Ovary (tissue), 9 donors: ENCODE measurements around the gene IQSEC1. TPM values are rescaled to one million over a fixed set of nuclear protein-coding genes. Genes with fewer than 3 reads are reported as not detected.

Experiments
- DNase-seq, 5 donors: peaks; one replicate each; pipeline ENCODE4 v3.0.0-alpha.2; 2019 to 2020
- H3K27ac ChIP-seq, 2 donors: fragments of 200-600 bp; one replicate each; pipeline versions ENCODE4 v1.5.1 to v1.8.0; 2019 to 2022
- H3K27me3 ChIP-seq: fragments of 200-600 bp; one replicate; pipeline ENCODE4 v1.8.0; 2022
- H3K36me3 ChIP-seq: fragments of 200-600 bp; sonication (generic); one replicate; pipeline ENCODE4 v1.5.1; 2019
- H3K4me1 ChIP-seq: one replicate; pipeline ENCODE4 v1.8.1; 2013; ENCODE audit warnings: mild to moderate bottlenecking, moderate library complexity; ENCODE audit not compliant: insufficient read depth
- H3K4me3 ChIP-seq: fragments of 200-600 bp; sonication (generic); one replicate; pipeline ENCODE4 v1.5.1; 2017
- H3K9me3 ChIP-seq, 2 donors: fragments of 200-600 bp in 1 of 2; sonication (generic) in 1 of 2; one replicate each; pipeline versions ENCODE4 v1.5.1 to v1.8.1; 2013 to 2019; ENCODE audit warnings: mild to moderate bottlenecking in 1 of 2, moderate library complexity in 1 of 2
- CTCF ChIP-seq, 3 donors: fragments of 450-650 bp in 2 of 3; fragments of 200-600 bp in 1 of 3; IDR thresholded peaks; one replicate each; pipeline versions ENCODE4 v1.5.1 to v1.8.0; 2016 to 2022; ENCODE audit warnings: antibody characterized with exemption in 3 of 3, mild to moderate bottlenecking in 1 of 3
- EP300 ChIP-seq: sonication (generic); formaldehyde crosslinking; IDR thresholded peaks from one replicate; pipeline ENCODE4 v1.6.1; 2017; ENCODE audit warnings: antibody characterized with exemption
- POLR2A ChIP-seq: fragments of 450-650 bp; IDR thresholded peaks from one replicate; pipeline ENCODE4 v1.6.1; 2017; ENCODE audit warnings: antibody characterized with exemption, mild to moderate bottlenecking, moderate library complexity
- WGBS, 3 donors: extraction: QIAGEN DNeasy Blood & Tissue Kit in 1 of 3; methylation state at CpG; one replicate each; pipeline versions ENCODE4 v1.1.5 to v1.1.7; 2013 to 2017; 5-methylcytosine and 5-hydroxymethylcytosine counted together
- intact Hi-C, 4 donors: fragments of 100-400 bp; cut with DNase I; formaldehyde crosslinking; loops; one replicate each; pipeline versions ENCODE4 v1.11.0 to v1.15.1; 2022 to 2023
- polyA plus RNA-seq, 2 donors: library from polyadenylated mRNA; stranded (reverse); fragments of 200-250 nt in 1 of 2; fragments of 350-450 nt in 1 of 2; fragmentation: Illumina TruSeq in 1 of 2; extraction: RNeasy Lipid Tissue Mini Kit (QIAGEN cat#74804) in 1 of 2; gene quantifications; one replicate each; pipeline ENCODE4 v1.2.3, GENCODE V29; 2013 to 2014
- total RNA-seq, 7 donors: library from RNA; depleted of rRNA in 2 of 7; stranded (reverse); fragments of >200 nt in 2 of 7; fragmentation: NEBNext Ultra II Directional in 3 of 7; extraction: Animal tissue kit (Norgen Biotek cat#: 25700) in 3 of 7; gene quantifications; one replicate each; pipeline versions ENCODE4 v1.1.0 to v1.2.4, GENCODE V29; 2016 to 2023
- donor health status: DM: no; HTN: no; CAD: no; lungs with moderate emphysema.
- donor health status: DM: no; HTN: no; CAD: no.
- donor health status: Bipolar disorder and iron deficiency.
- donor health status: DM: yes; HTN: yes; CAD: no.
- donor health status: DM: no; HTN: no; CAD: no.
- donor health status: DM: yes; HTN: yes; CAD: no.

IQSEC1 gene
- total and polyA plus RNA-seq, 9 donors, result 20.9 to 55.4 (median 45.1) TPM

- TF ChIP-seq EP300 (no peak), POLR2A (no peak), CTCF (IDR thresholded peaks at IDR 0.05) (no peak)
- WGBS, 3 donors, result 83 to 87% (median 86%) methylated on average over 6 to 7 of the region's 7 CpGs
- intact Hi-C loops, result loop anchor here in 1 of 4 donors (1.0 kb wide), 1 partner anchor 48 kb away; no protein-coding TSS in a partner anchor
- no peak for DNase-seq
- Histone ChIP-seq H3K4me1 (no peaks in the 10 kb centered on the region), H3K27me3 (no peaks in the 10 kb centered on the region), H3K4me3 (no peak overlapping the region), H3K9me3 (no peaks in the 10 kb centered on the region), H3K36me3 (no peaks in the 10 kb centered on the region), H3K27ac (no peak overlapping the region)
Observed at GRCh38 chr3:12926660-12927059, 146.6 kb downstream of the IQSEC1 start.

GRCh38 chr3:12925648-12926047 lies 147.6 kb downstream of the IQSEC1 start:
- TF ChIP-seq EP300 (no peak), POLR2A (no peak), CTCF (IDR thresholded peaks at IDR 0.05) (no peak)

GRCh38 chr3:12924437-12924836 lies 148.8 kb downstream of the IQSEC1 start:
- Histone ChIP-seq H3K9me3 (no peaks in the 10 kb centered on the region), H3K27ac (no peak overlapping the region), H3K27me3 (no peaks in the 10 kb centered on the region), H3K4me3 (no peak overlapping the region), H3K4me1 (no peaks in the 10 kb centered on the region), H3K36me3 (no peaks in the 10 kb centered on the region)
- 86 to 90% (median 89%) methylated on average over 22 of the region's 22 CpGs for WGBS, 3 donors
- no peak for DNase-seq
- TF ChIP-seq POLR2A (no peak), EP300 (no peak), CTCF (IDR thresholded peaks at IDR 0.05) (no peak)
- intact Hi-C loops, result no loop called here

More at GRCh38 chr3:12925648-12926047, 147.6 kb downstream of the IQSEC1 start:
- no peaks in the 10 kb centered on the region for H3K27me3 ChIP-seq
- no peaks in the 10 kb centered on the region for H3K36me3 ChIP-seq
- no peak for DNase-seq
- no peaks in the 10 kb centered on the region for H3K9me3 ChIP-seq
- H3K27ac ChIP-seq, result no peak overlapping the region
- no peak overlapping the region for H3K4me3 ChIP-seq
- WGBS, 3 donors, result 89 to 92% (median 89%) methylated on average over 7 of the region's 7 CpGs
- no peaks in the 10 kb centered on the region for H3K4me1 ChIP-seq
- intact Hi-C loops, result loop anchor here in 1 of 4 donors (1.0 kb wide), 1 partner anchor 47 kb away; no protein-coding TSS in a partner anchor

GRCh38 chr3:12922881-12923431 lies 150.3 kb downstream of the IQSEC1 start:
- H3K9me3 ChIP-seq, result no peaks in the 10 kb centered on the region
- H3K27ac ChIP-seq, result no peak overlapping the region
- H3K4me1 ChIP-seq, result no peaks in the 10 kb centered on the region
- intact Hi-C loops, result no loop called here
- no peaks in the 10 kb centered on the region for H3K36me3 ChIP-seq
- DNase-seq, result no peak
- 79 to 85% (median 81%) methylated on average over 11 of the region's 11 CpGs for WGBS, 3 donors
- TF ChIP-seq EP300, result no peak
- TF ChIP-seq CTCF (IDR thresholded peaks at IDR 0.05), result no peak
- H3K4me3 ChIP-seq, result no peak overlapping the region
- H3K27me3 ChIP-seq, result no peaks in the 10 kb centered on the region
